GM18873 (cell line): ENCODE data around the gene SAP30BP.

ENCODE experiments used
- ATAC-seq: cut with Tn5 transposase; IDR thresholded peaks from one replicate; pipeline ENCODE4 v1.9.1; 2021; ENCODE audit warnings: mild to moderate bottlenecking, moderate library complexity, moderate number of reproducible peaks; ENCODE audit not compliant: unreplicated experiment, low FRiP score

Gene SAP30BP

DNA sequence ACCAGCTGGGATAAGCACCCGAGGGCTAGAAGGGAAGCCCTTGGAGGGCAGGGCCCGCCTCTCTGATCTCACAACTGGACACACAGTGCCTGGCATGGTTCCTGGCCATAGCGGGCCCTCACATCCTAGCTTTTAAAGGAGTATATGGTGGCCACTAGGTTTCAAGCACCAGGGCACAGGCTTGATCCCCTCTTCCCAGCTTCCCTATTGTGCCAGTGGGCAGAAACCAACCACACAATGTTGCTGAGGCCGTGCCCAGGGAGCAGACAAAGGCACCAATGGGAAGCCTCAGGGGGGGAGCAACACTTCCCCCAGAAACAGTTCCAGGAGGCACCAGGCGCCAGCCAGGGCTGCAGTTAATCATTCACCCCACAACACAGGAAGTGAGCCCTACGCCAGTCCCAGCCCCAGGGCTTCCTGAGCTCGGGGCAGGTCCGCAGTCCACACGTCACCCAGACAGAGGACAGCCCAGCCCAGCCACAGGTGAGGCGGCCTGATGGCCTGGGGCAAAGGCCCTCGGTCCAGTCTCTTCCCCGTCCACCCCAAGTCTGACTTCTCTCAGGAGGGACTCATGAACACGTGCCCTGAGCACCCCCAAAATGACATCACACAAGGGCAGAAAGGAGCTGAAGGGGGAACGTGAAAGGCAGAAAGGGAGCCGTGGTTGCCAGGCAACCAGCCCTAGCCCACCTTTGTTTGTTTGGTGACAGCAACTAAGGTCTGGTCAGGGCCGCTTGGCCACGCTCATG, 21.1 kb upstream of the SAP30BP start:
- ATAC-seq, result peak; percentile 76

DNA sequence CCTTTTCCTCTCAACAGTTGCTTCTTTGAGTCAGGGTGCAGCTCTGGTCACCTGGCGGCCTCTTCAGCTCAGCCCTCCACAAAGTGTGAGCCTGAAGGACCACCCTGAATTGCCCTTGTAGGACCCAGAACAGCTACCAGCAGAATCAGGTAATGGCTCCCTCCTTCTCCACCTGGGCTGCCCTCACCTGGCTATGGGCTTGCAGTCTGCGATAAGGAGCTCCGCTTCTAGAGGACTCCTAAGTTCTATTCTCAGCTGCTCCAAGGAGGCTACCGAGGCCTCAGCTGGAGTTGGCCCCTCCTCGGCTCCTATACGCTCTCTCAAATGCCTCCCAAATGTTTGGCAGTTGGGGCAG, 20.5 kb upstream of the SAP30BP start:
- ATAC-seq, result no peak

DNA sequence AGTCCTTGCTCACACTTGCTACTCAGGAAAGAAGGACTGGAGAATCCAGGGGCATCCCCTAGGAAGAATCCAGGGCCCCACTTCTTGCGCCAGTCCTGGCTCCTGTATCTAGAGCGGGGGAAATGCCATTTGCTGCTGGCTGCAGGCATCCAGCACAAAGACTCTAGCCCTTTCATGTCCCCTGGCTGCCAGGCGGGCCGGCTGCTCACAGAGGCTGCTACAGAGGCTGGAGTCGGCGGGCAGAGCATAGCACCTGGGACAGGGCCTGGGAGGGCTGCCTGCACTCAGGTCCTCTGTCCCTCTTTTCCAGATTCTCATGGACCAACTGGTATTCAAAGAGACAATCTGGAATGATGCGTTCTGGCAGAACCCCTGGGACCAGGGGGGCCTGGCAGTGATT, 20.1 kb upstream of the SAP30BP start:
- no peak for ATAC-seq

DNA sequence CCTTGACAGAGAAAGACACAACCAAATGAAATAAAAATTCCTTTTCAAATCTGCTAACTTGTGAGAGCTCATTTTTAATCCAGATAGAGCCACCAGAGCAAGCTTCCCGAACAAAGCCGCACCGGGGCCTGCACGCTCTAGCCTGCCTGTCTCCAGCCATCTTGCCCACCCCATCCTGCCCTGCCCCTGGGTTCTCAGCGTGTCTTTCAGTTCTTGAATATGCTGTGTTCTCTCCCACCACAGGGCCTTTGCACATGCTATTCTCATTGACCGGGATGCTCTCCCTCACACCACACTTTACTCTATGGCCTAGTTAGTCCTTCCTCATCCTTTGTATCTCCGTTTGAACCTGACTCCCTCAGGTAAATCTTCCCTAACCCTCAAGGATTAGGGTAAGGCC, 19.2 kb upstream of the SAP30BP start:
- no peak for ATAC-seq

DNA sequence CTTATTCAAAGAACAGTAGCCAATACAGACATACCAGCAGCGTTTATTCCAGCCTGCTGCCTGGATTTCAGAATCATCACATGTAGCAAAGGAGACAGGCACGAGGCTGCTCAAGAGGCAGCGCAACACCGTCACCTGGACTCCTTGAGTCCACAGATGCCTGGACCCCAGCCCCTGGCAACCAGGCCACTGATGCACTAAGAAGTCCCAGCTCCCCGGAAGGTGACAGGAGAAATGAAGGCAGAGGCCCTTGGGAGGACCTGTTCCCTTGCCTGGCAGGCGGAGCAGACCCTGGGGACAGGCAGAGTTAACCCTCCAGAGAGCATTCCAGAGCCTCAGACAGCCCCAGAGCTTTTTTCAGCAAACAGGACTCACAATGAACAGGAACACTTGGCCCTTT, 17.5 kb upstream of the SAP30BP start:
- ATAC-seq, result no peak

DNA sequence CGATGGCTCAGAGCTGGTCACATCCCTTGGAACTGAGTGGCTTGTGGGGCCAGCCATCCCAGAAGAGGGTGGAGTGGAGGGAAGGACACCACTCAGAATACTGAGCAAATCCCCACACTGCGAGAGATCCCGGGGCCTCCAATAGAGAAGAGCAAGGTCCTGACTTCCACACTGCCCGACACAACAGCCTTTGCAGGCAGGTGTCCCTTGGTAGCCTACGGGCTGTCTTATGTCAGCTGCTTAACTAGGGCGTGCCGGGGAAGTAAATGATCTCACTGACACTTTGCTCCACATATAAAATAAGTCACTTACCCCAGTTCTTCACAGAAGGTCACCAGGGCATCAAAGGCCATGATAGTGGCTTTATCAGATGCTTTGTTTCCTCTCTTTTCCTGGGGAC, 16.3 kb upstream of the SAP30BP start:
- no peak for ATAC-seq

DNA sequence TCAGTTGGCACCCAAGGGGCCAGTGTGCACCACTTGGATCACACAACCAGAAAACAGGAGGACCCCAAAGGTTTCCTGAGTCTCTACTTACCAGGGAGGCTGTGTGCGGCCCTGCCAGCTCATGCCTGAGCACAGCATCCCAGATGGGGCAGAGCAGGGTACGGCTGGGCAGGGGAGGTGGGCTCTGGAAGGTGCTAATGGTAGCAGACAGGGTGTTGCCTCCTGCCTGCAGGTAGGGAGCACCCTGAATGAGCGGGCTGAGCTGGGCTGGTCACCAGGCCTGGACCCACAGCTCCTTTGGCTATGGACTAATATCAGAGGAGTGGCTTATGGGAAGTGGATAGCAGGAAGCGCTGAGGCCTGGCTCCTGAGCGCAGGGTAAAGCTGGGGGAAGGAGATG, 14.8 kb upstream of the SAP30BP start:
- no peak for ATAC-seq

DNA sequence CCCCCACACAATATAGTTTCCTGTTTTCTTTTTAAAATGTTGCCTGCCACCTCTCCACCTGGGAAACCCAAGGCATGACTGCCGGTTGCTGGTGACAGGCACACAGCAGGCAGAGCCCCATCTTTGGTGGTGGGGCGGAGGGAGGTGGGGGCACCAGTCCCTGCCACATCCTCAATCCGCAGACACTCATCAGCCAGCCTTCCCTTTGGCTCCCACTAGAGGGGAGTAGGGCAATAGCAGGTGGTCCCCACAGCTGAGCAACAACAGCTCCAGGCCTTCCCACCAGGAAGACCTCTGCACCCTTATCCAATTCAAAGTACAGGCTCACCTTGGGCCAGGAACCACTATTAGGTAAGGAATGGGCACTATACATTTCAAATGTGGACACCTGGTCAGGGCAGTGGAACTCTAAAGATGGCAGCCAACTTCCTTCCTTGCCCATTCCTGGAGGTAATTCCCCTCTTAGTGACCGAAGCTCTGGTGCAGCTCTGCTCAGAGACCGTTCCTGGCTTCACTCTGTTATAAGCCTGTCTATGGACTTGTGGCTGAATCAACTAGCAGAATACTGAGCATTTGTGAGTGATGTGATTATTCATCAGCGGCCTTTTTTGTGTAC, 14.1 kb upstream of the SAP30BP start:
- no peak for ATAC-seq

DNA sequence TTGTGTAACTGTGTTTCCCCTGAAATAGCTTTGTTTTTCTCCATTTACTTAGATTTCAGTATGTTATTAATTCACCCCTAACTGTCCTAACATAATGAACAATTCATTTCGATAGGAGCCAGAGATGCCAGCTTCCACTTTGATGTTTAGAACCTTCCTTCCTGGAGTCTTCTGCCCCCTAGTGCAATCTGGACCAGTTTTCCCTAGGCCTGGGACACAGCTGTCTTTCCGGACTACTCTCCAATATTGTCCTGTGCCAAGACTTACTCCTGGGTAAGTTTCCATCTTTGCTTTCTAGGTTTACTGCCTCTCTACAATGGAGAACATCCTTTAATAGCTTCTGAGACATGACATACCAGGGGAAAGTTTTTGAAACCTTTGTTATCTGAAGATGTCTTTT, 13.0 kb upstream of the SAP30BP start:
- ATAC-seq, result no peak

DNA sequence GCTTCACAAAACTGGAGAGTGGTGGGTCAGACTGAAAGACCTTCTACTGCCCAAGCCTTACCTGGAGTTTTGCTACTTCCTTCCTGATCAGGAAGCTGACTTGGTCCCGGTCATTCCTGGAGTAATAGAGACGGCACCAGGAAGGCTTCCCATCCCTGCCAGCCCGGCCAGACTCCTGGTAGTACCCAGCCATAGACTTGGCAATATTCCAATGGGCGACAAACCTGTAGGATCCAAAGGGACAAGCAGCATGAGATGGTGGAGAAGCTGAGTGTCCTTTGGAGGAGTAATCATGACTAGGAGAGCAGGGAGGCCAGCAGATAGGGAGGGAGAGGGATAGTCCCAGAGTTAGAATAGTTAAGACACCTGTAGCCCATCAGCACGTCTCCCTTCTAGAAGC, 8.9 kb upstream of the SAP30BP start:
- no peak for ATAC-seq

DNA sequence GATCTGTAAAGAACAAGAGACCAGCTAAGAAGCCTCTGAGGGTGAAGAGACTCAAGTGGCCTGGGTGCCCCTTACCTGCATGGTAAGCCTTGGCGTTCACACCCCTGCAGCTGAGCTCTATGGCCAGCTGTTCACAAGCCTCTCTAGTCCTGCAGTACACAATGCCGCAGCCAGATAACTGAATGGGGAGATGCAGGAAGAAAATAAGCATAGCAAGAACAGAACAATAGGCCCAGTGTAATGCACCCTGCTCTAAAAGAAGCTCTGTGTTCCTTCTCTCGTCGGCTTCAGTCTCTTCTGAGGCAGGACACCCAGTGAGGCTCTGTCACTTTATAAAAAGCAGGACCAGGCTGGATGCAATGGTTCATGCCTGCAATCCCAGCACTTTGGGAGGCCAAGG, 5.6 kb upstream of the SAP30BP start:
- no peak for ATAC-seq

DNA sequence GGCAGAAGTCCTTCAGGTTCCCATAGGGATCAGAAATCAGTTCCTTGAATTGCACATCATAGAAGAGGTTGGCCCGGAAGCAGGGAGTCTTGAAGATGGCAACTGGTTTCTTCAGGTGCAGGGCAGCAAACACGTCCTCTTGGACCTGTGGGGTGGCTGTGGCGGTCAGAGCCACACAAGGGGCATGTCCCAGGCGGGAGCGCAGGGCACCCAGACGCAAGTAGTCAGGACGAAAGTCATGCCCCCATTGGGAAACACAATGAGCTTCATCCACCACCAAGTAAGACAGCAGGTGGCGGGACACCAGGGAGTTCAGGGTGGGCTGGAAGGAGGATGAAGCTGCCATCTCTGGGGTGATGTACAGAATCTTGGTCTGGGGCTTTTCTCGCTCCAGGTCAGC, 4.6 kb upstream of the SAP30BP start:
- ATAC-seq, result no peak

DNA sequence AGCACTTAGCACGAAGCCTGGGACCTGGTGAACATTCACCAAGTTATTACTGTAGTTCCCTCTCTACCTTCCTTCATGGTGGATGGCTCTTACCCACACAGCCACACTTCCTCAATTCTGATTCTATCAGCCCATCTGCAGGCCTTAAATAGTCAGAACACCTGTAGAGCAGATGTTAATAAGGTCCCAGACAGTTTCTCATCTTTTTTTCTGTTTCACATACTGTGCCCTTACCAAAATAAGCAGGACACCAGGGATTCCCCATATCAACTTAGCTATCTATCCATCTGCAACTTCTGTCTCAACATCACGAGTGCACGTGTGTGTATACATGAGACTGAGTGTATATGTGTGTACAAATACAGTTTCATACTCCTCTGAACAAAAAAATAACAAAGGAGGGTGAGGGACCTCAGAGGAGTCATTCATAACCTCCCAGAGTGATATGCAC, 3.0 kb upstream of the SAP30BP start:
- ATAC-seq, result peak; percentile 55

DNA sequence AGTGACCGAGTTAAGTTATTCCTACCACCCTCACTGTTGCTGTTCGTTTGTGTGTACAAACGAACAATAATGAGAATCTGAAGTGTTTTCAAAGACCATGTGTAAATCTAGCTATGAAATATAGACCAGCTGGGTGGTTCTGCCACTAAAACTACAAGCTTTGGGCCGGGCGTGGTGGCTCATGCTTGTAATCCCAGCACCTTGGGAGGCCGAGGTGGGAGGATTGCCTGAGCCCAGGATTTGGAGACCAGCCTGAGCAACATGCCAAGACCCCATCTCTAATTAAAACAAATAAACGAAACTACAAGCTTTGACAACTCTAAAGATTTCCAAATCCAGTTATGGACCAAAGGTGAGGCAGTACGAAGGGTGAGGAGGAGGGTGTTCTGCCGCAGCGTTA, 1.2 kb upstream of the SAP30BP start:
- ATAC-seq, result no peak

DNA sequence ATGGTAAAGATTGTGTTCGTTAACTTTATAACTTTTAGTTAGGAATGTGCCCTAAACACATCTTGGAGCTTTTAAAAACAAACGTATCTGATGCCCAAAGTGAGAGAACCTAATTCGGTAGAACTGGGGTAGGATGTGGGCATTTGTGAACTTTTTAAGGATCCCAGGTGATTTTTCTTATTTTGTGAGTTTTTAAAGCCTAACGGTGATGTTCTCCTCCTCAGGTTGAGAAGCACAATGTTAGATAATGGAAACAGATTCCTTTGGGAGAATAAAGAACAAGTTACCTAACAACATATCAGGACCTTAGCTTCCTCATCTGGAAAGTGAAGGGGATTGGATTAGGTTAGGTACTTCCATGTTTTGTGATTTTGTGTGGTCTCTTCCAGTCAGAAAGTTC, 687 bp downstream of the SAP30BP start:
- ATAC-seq, result no peak

DNA sequence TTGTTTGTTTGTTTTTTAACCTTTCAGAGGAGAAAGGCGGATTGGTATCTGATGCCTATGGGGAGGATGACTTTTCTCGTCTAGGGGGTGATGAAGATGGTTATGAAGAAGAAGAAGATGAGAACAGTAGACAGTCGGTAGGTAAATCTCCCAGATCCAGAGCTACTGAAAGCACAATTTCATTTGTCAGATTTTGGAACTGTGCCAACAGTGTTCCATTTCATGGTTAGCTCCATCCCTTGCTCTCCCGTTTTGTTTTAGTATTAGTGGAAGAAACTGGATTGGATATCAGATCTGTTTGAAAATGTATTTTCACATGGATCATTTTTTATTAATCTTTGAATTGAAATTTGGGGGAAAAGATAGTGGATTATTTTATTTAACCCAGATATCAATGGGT, 1.4 kb downstream of the SAP30BP start:
- no peak for ATAC-seq

DNA sequence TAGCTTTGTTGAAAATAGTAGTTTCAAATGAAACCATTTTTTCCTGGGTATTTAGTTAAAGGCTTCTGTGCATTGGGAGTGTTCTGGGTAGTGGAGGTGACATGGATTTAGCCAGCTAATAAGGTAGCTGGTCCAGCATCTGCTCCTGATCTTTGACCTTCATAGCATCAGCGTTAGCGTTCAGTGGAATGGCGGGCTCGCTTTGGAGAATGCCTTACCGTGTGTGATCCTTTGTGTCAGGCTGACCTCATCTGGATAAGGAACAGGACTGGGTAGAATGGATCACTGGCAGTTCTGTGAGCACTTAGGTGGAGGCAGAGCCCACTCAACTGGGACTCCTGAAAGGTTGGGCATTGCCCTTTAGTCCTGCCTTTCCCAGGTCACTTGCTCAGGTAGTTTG, 3.7 kb downstream of the SAP30BP start:
- ATAC-seq, result no peak

DNA sequence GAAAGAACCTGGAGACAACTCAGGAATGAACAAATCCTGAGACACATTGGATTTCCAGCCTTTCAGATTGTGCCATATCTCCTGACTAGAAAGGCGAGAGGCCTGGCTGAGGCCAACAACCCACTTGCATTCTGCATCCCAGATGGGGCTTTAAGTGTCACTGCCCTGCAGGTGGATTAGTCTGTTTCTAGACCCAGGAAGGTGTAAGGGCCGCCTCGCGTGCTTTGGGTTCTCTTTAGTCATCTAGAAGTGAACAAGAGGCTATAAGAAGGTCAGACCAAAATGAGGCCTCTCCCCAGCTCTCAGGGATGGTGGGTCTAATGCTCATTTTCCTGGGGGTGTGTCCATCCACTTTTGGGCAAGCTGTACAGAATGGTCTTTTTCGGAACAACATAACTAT, 4.9 kb downstream of the SAP30BP start:
- no peak for ATAC-seq

DNA sequence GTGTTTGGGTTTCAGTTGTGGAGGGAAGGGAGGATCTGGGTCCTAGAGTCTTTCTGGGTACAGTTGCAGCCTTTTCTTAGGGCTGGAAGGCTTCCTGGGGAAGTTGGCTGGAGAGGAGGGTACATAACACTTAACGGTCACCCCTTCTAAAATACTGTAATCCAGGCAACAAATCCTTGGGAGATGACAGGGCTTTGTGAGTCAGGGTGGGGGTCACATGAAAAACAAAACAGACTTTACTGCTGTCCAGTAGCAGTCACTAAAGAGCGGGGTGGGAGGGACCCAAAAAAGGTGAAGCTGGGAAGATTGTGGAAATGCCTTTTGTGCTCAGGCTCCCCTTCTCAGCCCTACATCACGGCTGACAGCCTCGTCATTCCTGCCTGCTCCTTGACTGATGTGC, 6.3 kb downstream of the SAP30BP start:
- no peak for ATAC-seq

DNA sequence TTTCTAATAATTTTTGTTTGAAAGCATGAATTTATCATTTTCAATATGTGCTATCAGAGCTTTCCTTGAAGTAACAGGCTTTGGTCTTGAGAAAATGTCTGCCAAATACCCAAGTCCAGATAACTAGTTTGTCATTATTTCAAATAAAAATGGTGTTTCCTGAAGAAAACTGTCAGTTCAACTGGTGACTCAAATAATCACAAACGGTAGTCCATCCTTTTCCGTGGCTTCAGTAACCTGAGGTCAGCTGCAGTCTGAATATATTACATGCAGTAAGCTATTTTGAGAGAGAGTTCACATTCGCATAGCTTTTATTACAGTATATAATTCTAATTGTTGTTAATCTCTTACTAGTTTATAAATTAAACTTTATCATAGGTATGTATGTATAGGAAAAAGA, 9.3 kb downstream of the SAP30BP start:
- ATAC-seq, result no peak

DNA sequence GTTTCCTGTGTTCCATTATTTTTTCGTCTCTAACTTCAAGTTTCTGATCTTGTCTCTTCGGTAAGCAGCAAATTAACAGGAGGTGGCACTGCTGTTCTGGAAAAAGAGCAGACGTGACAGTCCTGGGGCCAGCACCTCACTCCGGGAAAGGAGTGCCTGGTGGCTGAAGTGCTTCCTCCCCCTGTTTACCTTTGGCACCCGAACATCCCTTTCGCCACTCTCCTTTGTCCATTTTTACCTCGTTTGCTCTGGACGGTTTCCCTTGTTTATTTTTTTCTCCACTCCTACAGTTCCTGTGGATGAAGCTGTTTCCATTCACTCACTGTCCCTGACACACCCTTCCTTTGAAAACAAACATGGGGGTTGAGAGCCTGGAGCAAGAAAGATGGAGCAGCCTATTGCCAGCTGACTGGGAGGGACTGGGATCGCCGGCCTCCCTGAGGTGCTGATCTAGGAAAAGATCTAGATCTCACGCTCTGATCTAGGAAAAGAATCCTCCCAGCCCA, 12.6 kb downstream of the SAP30BP start:
- no peak for ATAC-seq

DNA sequence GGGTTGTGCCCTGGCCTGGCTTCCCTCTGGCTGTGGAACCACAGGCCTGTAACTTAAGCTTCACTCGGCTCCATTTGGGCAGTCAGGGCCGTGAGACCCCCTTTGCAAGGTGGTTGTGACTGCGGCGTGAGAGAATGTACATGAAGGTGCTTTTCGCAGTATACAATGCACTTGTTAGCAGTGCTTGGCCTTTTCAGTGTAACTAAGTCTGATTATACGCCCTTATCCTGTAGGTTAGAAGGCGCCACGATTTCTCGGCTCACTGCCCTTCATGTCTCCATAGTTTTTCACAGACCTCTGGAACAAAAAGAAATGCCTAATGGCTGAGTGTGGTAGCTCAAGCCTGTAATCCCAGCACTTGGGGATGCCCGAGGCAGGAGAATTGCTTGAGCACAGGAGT, 13.3 kb downstream of the SAP30BP start:
- no peak for ATAC-seq
